ENCODE data around the gene SELENOP.
A peak's percentile ranks its signal among the peaks of the same experiment; 100 is the strongest.

Gene SELENOP

DNA sequence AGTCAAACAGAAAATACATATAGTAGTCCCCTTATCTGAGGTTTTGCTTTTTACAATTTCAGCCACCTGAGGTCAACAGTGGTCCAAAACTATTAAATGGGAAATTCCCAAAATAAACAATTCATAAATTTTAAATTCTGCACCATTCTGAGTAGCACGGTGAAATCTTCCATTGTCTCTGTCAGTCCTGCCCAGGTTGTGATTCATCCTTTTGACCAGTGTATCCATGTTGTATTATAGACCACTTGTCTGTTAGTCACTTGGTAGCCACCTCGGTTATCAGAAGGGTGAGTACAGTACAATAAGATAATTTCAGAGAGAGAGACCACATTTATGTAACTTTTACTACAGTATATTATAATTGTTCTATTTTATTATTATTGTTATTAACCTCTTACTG is 52.2 kb downstream of the SELENOP start:
- H3K4me3 ChIP-seq (ENCODE audit: low read length) = no peak overlapping the region
- TF ChIP-seq, protein P1, sequence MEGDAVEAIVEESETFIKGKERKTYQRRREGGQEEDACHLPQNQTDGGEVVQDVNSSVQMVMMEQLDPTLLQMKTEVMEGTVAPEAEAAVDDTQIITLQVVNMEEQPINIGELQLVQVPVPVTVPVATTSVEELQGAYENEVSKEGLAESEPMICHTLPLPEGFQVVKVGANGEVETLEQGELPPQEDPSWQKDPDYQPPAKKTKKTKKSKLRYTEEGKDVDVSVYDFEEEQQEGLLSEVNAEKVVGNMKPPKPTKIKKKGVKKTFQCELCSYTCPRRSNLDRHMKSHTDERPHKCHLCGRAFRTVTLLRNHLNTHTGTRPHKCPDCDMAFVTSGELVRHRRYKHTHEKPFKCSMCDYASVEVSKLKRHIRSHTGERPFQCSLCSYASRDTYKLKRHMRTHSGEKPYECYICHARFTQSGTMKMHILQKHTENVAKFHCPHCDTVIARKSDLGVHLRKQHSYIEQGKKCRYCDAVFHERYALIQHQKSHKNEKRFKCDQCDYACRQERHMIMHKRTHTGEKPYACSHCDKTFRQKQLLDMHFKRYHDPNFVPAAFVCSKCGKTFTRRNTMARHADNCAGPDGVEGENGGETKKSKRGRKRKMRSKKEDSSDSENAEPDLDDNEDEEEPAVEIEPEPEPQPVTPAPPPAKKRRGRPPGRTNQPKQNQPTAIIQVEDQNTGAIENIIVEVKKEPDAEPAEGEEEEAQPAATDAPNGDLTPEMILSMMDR (IDR thresholded peaks at IDR 0.05; ENCODE audit: insufficient read depth, low read depth, low read length, missing control alignments) = no peak
- no peak for DNase-seq (ENCODE audit: low read depth)

- TF ChIP-seq, protein P1 (IDR thresholded peaks at IDR 0.05; ENCODE audit: insufficient read depth, low read depth, low read length, missing control alignments) = no peak
- peak; percentile 4 for DNase-seq (ENCODE audit: low read depth)
- peak within 1 kb of the TSS; percentile 23 for H3K4me3 ChIP-seq (ENCODE audit: low read length)
Observed at GRCh38 chr5:42756606-42757601, 54.8 kb downstream of the SELENOP start, which contains the start of gene CCDC152. CCDC152 (plus strand) TSS chr5:42756818; CDS start chr5:42759122, 2,304 bp downstream.

GRCh38 chr5:42753099-42753498 is 58.6 kb downstream of the SELENOP start:
- no peak overlapping the region for H3K4me3 ChIP-seq (ENCODE audit: low read length)
- no peak for DNase-seq (ENCODE audit: low read depth)
- TF ChIP-seq, protein P1 (IDR thresholded peaks at IDR 0.05; ENCODE audit: insufficient read depth, low read depth, low read length, missing control alignments) = no peak

DNA sequence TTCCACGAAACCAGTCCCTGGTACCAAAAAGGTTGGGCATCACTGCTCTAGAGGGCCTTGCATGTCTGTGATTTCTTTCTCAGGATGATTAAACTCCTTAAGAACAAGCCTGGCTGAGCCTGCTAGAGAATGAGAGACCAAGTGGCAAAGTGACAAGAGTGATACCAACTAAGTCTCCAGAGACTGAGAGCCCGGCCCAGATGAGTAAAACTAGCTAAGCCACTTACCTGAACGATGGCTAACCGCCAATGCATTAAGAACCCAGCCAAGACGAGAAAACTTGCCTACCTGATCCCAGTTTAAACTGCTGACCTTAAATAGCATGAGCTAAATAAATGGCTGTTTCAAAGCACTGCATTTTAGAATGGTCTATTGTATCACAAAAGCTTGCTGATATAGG is 60.6 kb downstream of the SELENOP start:
- no peak overlapping the region for H3K4me3 ChIP-seq (ENCODE audit: low read length)
- DNase-seq (ENCODE audit: low read depth) = peak; percentile 43
- TF ChIP-seq, protein P1 (IDR thresholded peaks at IDR 0.05; ENCODE audit: insufficient read depth, low read depth, low read length, missing control alignments) = no peak

DNA sequence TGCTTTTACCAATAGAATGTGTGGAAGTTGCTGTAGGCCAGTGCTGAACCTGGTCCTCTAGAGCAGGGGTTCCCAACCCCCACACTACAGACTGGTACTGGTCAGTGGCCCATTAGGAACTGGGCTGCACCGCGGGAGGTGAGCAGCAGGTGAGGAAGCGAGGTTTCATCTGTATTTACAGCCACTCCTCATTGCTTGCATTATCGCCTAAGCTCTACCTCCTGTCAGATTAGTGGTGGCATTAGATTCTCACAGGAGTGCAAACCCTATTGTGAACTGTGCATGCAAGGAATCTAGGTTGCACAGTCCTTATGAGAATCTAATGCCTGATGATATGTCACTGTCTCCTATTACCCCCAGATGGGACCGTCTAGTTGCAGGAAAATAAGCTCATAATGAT is 61.2 kb downstream of the SELENOP start:
- DNase-seq (ENCODE audit: low read depth) = no peak
- no peak overlapping the region for H3K4me3 ChIP-seq (ENCODE audit: low read length)
- TF ChIP-seq, protein P1 (IDR thresholded peaks at IDR 0.05; ENCODE audit: insufficient read depth, low read depth, low read length, missing control alignments) = no peak

Data from epithelial cell of esophagus (primary cell).